Smooth muscle cell of the brain vasculature (primary cell): Measurements from ENCODE around the gene ACP7.
"Not testable (repeated sequence)": the region's sequence is repeated elsewhere in the genome, so short reads cannot be mapped to it uniquely, and the experiment has no call there.

ENCODE experiments used
- DNase-seq: peaks from one replicate; pipeline ENCODE4 v3.0.0-alpha.2; 2012; ENCODE audit warnings: low read depth, low spot score

The ACP7 gene

GRCh38 chr19:39130337-39131254, 46.4 kb downstream of the ACP7 start:
- no peak for DNase-seq

GRCh38 chr19:39131255-39131755, 47.1 kb downstream of the ACP7 start:
- no peak for DNase-seq

GRCh38 chr19:39132344-39132969, 48.3 kb downstream of the ACP7 start:
- no peak for DNase-seq

GRCh38 chr19:39133431-39134270, 49.5 kb downstream of the ACP7 start:
- DNase-seq: no peak

GRCh38 chr19:39135701-39136100, 51.5 kb downstream of the ACP7 start:
- no peak for DNase-seq

- no peak for DNase-seq
Observed at GRCh38 chr19:39136225-39136940, 52.2 kb downstream of the ACP7 start.

- no peak for DNase-seq
Observed at GRCh38 chr19:39137131-39137530, 53.0 kb downstream of the ACP7 start.

- DNase-seq: no peak
Observed at GRCh38 chr19:39138221-39139211, 54.3 kb downstream of the ACP7 start.

- no peak for DNase-seq
Observed at GRCh38 chr19:39139305-39139874, 55.2 kb downstream of the ACP7 start.

- DNase-seq: no peak
Observed at GRCh38 chr19:39139971-39140453, 55.8 kb downstream of the ACP7 start.

GRCh38 chr19:39140594-39140993, 56.4 kb downstream of the ACP7 start:
- DNase-seq: no peak

GRCh38 chr19:39141929-39142328, 57.8 kb downstream of the ACP7 start:
- DNase-seq: no peak

GRCh38 chr19:39142630-39143029, 58.5 kb downstream of the ACP7 start:
- DNase-seq: no peak

- not testable (repeated sequence) for DNase-seq
Observed at GRCh38 chr19:39143757-39144289, 59.7 kb downstream of the ACP7 start.

GRCh38 chr19:39144290-39145071, 60.3 kb downstream of the ACP7 start:
- DNase-seq: no peak

- DNase-seq: no peak
Observed at GRCh38 chr19:39145180-39145953, 61.2 kb downstream of the ACP7 start.

- no peak for DNase-seq
Observed at GRCh38 chr19:39146091-39146490, 61.9 kb downstream of the ACP7 start.
